ENCODE data around the gene BCORL1. TPM values are rescaled to one million over a fixed set of nuclear protein-coding genes. Genes with fewer than 3 reads are reported as not detected.

The BCORL1 gene
- total and polyA plus RNA-seq, 2 of the 8 experiments (the other 6 are each of a cell fraction or from before 2014, with no cell fraction given): 1.4 to 6.2 TPM

DNA sequence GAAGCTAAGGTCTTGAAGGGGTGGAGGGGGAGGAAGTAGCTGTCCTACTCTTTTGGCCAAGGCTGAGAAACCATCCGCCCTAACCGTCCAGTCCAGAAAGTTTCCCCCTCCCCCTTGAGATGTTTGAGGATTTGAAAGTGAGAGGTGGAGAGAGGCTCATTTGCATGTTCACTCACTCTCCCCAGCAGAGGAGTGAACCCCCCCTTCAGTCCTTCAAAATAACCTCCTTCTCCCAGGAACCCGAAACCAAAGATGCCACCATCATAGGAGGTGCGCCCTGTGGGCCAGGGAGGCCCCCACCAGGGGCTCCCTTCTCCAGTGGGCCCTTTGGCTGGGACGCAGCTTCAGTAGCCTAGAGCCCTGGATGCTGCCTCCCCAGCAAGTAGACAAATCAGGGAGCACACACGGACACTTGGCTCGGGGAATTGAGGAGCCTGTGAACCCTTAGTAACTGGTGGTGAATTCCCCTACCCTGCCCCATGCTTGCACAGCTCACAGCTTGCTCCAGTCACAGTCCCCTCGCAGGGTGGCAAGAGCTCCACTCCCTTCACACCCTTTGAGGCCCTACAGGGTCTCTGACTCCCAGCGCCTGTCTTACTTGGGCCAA lies 102.3 kb downstream of the BCORL1 start (continued):
- TF ChIP-seq BRCA1 (IDR thresholded peaks at IDR 0.05; ENCODE audit: low read depth, low read length): no peak
- no peak for TF ChIP-seq JUND (IDR thresholded peaks at IDR 0.05; ENCODE audit: low read length)
- TF ChIP-seq CHD2 (IDR thresholded peaks at IDR 0.05; ENCODE audit: low read length): no peak
